SJCRH30 (cell line): ENCODE measurements around the gene DHX35. TPM values are rescaled to one million over a fixed set of nuclear protein-coding genes. Genes with fewer than 3 reads are reported as not detected.

Source experiments
- DNase-seq, 2 experiments: peaks; one replicate each; pipeline ENCODE4 v3.0.0-alpha.2; 2015 to 2020
- H3K27ac ChIP-seq: fragments of 250-450 bp; sonication (Bioruptor Pico); 2 replicates; pipeline ENCODE4 v1.5.1; 2020; ENCODE audit warnings: mild to moderate bottlenecking, moderate library complexity
- H3K27me3 ChIP-seq: fragments of 250-450 bp; sonication (Bioruptor Pico); 2 replicates; pipeline ENCODE4 v1.5.1; 2020; ENCODE audit warnings: mild to moderate bottlenecking, moderate library complexity
- H3K36me3 ChIP-seq: fragments of 250-450 bp; sonication (Bioruptor Pico); 2 replicates; pipeline ENCODE4 v1.5.1; 2020; ENCODE audit warnings: mild to moderate bottlenecking, moderate library complexity
- H3K4me1 ChIP-seq: fragments of 250-450 bp; sonication (Bioruptor Pico); 2 replicates; pipeline ENCODE4 v1.5.1; 2020; ENCODE audit warnings: mild to moderate bottlenecking, moderate library complexity
- H3K4me3 ChIP-seq: fragments of 250-450 bp; sonication (Bioruptor Pico); 2 replicates; pipeline ENCODE4 v1.5.1; 2020; ENCODE audit warnings: mild to moderate bottlenecking, moderate library complexity
- H3K9me3 ChIP-seq: fragments of 250-450 bp; sonication (Bioruptor Pico); replicated peaks from 2 replicates; pipeline ENCODE4 v1.5.1; 2020; ENCODE audit warnings: mild to moderate bottlenecking, moderate library complexity
- total RNA-seq: library from RNA; depleted of rRNA; stranded (reverse); fragments of >200 nt; shearing (Covaris generic); gene quantifications from 2 replicates; pipeline ENCODE4 v1.2.3, GENCODE V29; 2014

Gene DHX35
- total RNA-seq, 1 experiment from 2014 or later = 29.3 TPM

DNA sequence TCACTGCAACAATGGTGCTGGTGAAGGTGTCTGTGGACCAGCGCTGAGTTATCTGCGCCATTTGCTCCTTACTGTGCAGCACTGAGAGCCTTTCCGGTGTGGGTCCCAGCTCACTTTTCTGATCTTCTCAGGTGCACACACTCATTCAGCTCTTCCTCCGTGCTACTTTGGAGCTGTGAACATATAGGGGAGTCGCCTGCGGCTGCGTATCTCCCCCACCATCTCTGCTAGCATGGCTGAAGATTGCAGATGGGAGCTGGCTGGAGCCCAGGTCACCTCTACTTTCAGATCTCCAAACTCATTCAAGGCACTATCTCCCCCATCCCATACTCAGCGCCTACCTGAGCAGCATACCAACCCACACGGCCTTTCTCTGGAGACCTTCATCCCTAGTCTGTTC is 96.9 kb downstream of the DHX35 start:
- no peak overlapping the region for H3K4me3 ChIP-seq
- no peaks in the 10 kb centered on the region for H3K36me3 ChIP-seq
- H3K27me3 ChIP-seq = peaks cover 8% of the 10 kb centered on the region; the same call in 1 of the 2 replicates
- DNase-seq = no peak
- no peak overlapping the region for H3K27ac ChIP-seq
- no peaks in the 10 kb centered on the region for H3K9me3 ChIP-seq
- H3K4me1 ChIP-seq = no peaks in the 10 kb centered on the region

DNA sequence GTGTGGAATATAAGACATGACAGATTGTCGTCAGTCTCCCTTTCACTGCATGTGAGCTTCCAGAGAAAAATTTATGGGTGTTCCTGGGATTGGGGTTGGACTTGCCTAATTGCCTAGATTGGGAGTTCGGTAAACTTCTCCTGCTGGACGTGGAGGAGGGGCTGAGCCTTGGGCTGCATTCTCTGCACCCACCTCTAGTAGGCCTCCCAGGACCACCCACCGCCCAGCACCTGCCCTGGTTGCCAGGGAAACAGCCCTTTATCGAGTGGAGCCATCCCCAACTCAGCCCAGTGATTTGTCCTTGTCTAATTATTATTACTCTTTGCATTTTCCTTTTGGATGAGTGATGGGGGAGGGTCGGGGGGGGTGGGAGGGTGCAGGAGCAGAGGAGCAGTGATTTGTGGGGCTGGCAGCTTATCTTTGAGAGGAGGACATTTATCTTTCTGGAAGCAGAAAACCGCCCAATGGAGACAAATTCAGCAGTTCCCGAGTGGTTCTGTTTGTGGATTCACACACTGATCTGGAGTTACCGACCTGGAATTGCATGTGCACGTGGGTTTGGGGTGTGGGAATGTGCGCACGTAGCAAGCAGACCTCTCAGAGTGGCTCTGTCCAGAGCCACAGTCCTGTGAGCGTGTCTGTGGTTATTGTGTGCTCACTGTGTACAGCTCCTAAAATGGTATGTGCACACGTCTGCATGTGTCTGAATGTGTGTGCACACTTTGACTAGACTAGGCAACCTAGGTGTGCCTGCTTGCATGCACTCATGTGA is 104.5 kb downstream of the DHX35 start:
- DNase-seq = peak; percentile 58 to 62
- peaks cover 17% of the 10 kb centered on the region for H3K27me3 ChIP-seq
- no peak overlapping the region for H3K4me3 ChIP-seq
- H3K27ac ChIP-seq = no peak overlapping the region
- no peaks in the 10 kb centered on the region for H3K4me1 ChIP-seq
- peaks cover 8% of the 10 kb centered on the region for H3K9me3 ChIP-seq
- H3K36me3 ChIP-seq = no peaks in the 10 kb centered on the region

DNA sequence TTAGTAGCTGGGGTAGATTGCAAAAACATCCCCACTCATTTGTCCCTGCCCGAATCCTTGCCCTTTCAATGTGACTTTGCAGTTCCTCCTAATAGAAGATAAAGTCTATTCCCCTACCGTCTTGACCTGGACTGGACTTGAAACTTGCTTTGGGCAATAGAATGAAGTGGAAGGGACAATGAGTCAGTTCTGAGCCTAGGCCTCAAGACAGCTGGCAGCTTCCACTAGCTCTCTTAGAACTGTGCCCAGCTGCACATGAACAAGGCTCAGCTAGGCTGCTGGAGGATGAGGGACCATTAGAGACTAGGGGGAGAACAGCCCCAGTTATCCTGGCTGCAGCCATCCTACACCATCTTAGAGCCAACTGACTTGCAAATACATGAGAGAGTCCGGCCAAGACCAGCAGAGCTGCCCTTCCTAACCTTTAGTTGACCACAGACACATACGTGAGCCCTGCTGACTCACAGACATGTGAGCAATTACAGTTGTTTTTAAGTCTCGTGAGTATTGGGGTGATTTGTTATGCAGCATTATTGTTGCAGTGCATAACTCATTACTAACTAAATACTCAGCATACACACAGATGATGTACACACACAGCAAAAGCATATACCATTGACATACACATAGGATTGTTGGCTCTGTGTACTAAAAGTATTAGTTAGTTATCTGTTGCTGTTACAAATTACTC is 105.5 kb downstream of the DHX35 start:
- no peaks in the 10 kb centered on the region for H3K36me3 ChIP-seq
- H3K9me3 ChIP-seq = peaks cover 8% of the 10 kb centered on the region
- no peak for DNase-seq
- no peaks in the 10 kb centered on the region for H3K4me1 ChIP-seq
- no peak overlapping the region for H3K27ac ChIP-seq
- H3K4me3 ChIP-seq = no peak overlapping the region
- H3K27me3 ChIP-seq = peaks cover 24% of the 10 kb centered on the region

DNA sequence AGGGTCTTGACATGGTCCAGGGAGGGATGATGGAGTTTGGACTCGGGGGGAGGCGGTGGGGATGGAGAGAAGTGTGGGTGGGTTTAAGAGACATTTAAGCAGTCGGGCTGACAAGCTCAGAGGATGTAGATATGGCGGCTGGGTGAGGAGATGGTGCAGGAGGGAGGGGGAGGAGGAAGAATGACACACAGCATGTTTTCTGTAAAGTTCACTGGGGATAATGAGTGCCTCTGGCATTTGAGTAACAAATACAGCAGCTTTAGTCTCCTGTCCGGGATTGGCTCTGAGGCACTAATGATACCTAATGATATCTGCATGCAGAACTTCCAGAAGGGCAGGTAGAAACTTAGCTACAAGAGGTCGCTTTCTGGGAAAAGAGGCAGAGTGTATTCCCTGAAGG is 107.8 kb downstream of the DHX35 start:
- peaks cover 8% of the 10 kb centered on the region for H3K9me3 ChIP-seq
- H3K4me3 ChIP-seq = no peak overlapping the region
- H3K4me1 ChIP-seq = no peaks in the 10 kb centered on the region
- no peak overlapping the region for H3K27ac ChIP-seq
- no peaks in the 10 kb centered on the region for H3K36me3 ChIP-seq
- peaks cover 35% of the 10 kb centered on the region for H3K27me3 ChIP-seq
- no peak for DNase-seq

DNA sequence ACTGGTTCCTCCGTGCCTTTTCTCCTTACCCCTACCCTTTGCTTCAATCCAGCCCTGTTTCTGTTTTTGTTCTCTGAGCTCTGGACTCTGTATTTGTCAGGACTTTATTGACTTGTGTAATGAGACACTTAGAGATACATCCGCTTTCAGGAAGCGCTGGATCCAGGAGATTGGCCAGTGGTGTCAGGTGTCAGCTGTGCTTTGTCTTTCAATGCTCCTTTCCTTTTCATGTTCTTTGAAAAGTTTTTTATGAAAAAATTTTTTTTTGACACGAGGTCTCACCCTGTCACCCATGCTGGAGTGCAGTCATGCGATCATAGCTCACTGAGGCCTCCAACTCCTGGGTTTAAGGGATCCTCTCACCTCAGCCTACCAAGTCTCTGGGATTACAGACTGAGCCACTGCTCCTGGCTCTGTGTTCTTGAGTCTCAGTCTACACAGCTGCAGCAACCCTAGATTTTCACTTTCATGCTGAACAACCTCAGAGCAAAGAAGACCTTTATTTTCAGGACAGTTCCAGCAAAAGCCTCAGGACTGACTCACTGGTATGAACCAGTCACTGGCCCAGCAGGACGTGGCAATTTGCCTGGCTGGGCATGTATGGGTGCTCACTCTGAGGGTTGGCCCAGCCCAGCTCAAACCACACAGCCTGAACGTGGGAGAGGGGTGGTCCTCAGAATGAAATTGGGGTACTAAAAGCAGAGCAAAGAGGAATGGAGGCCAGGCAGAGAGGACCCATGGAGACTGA is 108.5 kb downstream of the DHX35 start:
- H3K27ac ChIP-seq = no peak overlapping the region
- DNase-seq = no peak

DNA sequence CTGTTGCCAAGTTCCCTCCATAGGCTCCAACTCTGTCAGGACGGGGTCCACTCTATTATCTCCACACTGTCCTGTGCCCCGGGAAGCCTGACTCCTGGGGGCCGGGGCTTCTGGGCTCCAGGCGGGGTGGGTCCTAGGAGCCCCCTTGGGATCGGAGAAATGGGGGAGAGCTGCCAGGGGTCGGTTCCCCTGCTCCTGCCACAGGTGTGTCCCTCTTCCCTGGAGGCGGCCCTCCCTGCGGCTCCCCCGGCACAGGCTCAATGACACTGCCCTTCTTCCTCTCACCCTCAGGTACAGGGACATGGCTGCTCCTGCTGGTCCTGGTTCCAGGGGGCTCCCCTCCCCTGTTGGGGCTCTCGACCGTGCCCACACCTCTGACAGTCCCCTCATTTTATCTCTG is 110.0 kb downstream of the DHX35 start:
- peaks cover 44% of the 10 kb centered on the region for H3K27me3 ChIP-seq
- no peak overlapping the region for H3K4me3 ChIP-seq
- no peaks in the 10 kb centered on the region for H3K4me1 ChIP-seq
- no peaks in the 10 kb centered on the region for H3K36me3 ChIP-seq
- DNase-seq = no peak
- H3K9me3 ChIP-seq = peaks cover 13% of the 10 kb centered on the region
- H3K27ac ChIP-seq = no peak overlapping the region

More for the DNA sequence above, 108.5 kb downstream of the DHX35 start:
- H3K27me3 ChIP-seq = peaks cover 39% of the 10 kb centered on the region
- no peaks in the 10 kb centered on the region for H3K4me1 ChIP-seq
- H3K9me3 ChIP-seq = peaks cover 9% of the 10 kb centered on the region
- no peak overlapping the region for H3K4me3 ChIP-seq
- no peaks in the 10 kb centered on the region for H3K36me3 ChIP-seq

GRCh38 chr20:39072653-39073052 is 110.5 kb downstream of the DHX35 start:
- Histone ChIP-seq H3K4me3 (no peak overlapping the region), H3K4me1 (peaks cover 3% of the 10 kb centered on the region; the same call in 1 of the 2 replicates), H3K27me3 (peaks cover 44% of the 10 kb centered on the region), H3K27ac (no peak overlapping the region), H3K36me3 (no peaks in the 10 kb centered on the region), H3K9me3 (peaks cover 13% of the 10 kb centered on the region)
- DNase-seq = no peak

- H3K4me1 ChIP-seq = peaks cover 7% of the 10 kb centered on the region; the same call in 1 of the 2 replicates
- H3K27ac ChIP-seq = no peak overlapping the region
- peaks cover 35% of the 10 kb centered on the region for H3K27me3 ChIP-seq
- H3K4me3 ChIP-seq = no peak overlapping the region
- H3K9me3 ChIP-seq = 0 out of 2 replicates have a peak, but pooled peaks cover 5% of the 10 kb centered on the region
- no peak for DNase-seq
- no peaks in the 10 kb centered on the region for H3K36me3 ChIP-seq
These were observed 113.6 kb downstream of the DHX35 start for GRCh38 chr20:39075731-39076130.

GRCh38 chr20:39076958-39077357 is 114.8 kb downstream of the DHX35 start:
- no peaks in the 10 kb centered on the region for H3K36me3 ChIP-seq
- peaks cover 7% of the 10 kb centered on the region; the same call in 1 of the 2 replicates for H3K4me1 ChIP-seq
- no peak overlapping the region for H3K4me3 ChIP-seq
- H3K27me3 ChIP-seq = peaks cover 27% of the 10 kb centered on the region
- no peak for DNase-seq
- H3K9me3 ChIP-seq = 0 out of 2 replicates have a peak, but pooled peaks cover 5% of the 10 kb centered on the region
- no peak overlapping the region for H3K27ac ChIP-seq

- Histone ChIP-seq H3K4me3 (no peak overlapping the region), H3K27me3 (peaks cover 7% of the 10 kb centered on the region; the same call in 1 of the 2 replicates), H3K4me1 (peaks cover 17% of the 10 kb centered on the region), H3K9me3 (0 out of 2 replicates have a peak, but pooled peaks cover 5% of the 10 kb centered on the region), H3K36me3 (no peaks in the 10 kb centered on the region), H3K27ac (no peak overlapping the region)
- no peak for DNase-seq
These were observed 118.2 kb downstream of the DHX35 start for GRCh38 chr20:39080326-39080725.

DNA sequence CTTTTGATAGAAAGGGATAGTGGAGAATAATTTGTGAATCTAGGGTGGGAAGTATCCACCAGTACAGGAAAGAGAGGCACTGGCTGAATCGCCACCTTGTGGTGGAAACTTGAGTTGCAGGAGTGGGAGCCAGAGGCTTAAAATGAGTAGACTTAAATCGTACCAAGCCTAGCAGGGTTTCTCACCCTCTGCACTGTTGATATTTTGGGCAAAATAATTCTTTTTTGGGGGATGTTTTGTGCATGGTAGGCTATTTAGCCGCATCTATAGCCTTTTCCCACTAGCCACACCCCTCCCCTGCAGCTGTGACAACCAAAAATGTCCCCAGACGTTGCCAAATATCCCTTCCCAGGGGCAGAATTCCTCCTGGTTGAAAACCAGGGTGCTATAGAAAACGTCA is 119.1 kb downstream of the DHX35 start:
- Histone ChIP-seq H3K27me3 (no peaks in the 10 kb centered on the region; the same call in 1 of the 2 replicates), H3K9me3 (no peaks in the 10 kb centered on the region), H3K36me3 (no peaks in the 10 kb centered on the region), H3K27ac (no peak overlapping the region), H3K4me3 (no peak overlapping the region), H3K4me1 (peaks cover 17% of the 10 kb centered on the region)
- peak; percentile 76 to 93 for DNase-seq

- no peaks in the 10 kb centered on the region for H3K36me3 ChIP-seq
- H3K4me1 ChIP-seq = peaks cover 12% of the 10 kb centered on the region
- no peaks in the 10 kb centered on the region; the same call in 1 of the 2 replicates for H3K27me3 ChIP-seq
- DNase-seq = peak; percentile 71 to 76
- H3K4me3 ChIP-seq = no peak overlapping the region
- no peak overlapping the region for H3K27ac ChIP-seq
- no peaks in the 10 kb centered on the region for H3K9me3 ChIP-seq
These were observed 120.7 kb downstream of the DHX35 start for GRCh38 chr20:39082622-39083398.

DNA sequence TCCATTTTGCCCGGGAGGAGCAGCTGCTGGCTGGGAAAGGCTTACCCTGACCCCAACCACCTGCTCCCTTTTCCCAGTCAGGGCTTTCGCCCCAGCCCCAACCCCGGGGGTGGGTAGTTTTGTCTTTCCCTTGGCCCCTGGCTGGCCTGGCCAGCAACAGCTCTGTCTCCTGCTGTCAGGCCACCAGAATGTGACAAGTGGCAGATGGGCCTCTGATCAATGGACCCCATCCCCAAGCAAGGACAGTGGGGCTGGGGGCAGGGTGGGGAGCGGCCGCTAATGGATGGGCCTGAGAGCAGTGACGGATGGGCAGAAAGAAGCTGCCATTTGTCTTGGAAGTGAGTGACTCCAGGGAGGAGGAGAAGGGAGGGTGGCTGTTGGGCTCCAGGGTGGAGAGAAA is 121.6 kb downstream of the DHX35 start:
- H3K9me3 ChIP-seq = no peaks in the 10 kb centered on the region; the same call in 1 of the 2 replicates
- DNase-seq = peak in 1 of 2 experiments; percentile 37
- H3K4me3 ChIP-seq = no peak overlapping the region
- peaks cover 10% of the 10 kb centered on the region for H3K4me1 ChIP-seq
- H3K27ac ChIP-seq = no peak overlapping the region
- H3K27me3 ChIP-seq = no peaks in the 10 kb centered on the region; the same call in 1 of the 2 replicates
- H3K36me3 ChIP-seq = no peaks in the 10 kb centered on the region

DNA sequence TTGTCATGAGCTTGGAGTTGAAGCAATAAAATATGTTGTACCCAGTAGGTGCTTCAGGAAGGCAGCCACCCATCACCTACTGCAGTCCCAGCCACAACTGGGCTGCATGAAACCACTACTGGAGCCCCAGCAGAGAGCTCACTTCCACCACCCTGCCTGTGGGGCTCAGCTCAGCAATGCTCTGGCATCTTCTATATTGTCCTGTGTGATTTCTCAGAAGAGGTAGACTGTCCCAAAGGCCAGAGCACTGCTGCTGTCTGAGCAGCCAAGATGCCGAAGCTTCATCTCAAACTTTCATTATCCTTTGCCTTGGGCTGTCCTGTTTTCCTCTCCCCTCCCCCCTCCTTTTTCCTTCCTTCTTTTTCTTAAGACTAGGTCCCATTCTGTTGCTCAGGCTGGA is 126.9 kb downstream of the DHX35 start:
- Histone ChIP-seq H3K36me3 (no peaks in the 10 kb centered on the region), H3K27ac (no peak overlapping the region), H3K9me3 (no peaks in the 10 kb centered on the region; the same call in 1 of the 2 replicates), H3K27me3 (peaks cover 8% of the 10 kb centered on the region; the same call in 1 of the 2 replicates), H3K4me1 (no peaks in the 10 kb centered on the region), H3K4me3 (no peak overlapping the region)
- DNase-seq = no peak
